Activated CD4-positive, alpha-beta T cell treated with anti-CD3 and anti-CD28 coated beads, Interleukin-2, Interleukin-4, amounts not matched to agents 100 ng/mL and 50 ng/mL, durations not matched to agents 16 hours and 8 hours (primary cell): ENCODE data around the gene HNRNPAB.

Experiments
- DNase-seq: peaks from one replicate; pipeline ENCODE4 v3.0.0-alpha.2; 2020; ENCODE audit warnings: low spot score

The HNRNPAB gene

DNA sequence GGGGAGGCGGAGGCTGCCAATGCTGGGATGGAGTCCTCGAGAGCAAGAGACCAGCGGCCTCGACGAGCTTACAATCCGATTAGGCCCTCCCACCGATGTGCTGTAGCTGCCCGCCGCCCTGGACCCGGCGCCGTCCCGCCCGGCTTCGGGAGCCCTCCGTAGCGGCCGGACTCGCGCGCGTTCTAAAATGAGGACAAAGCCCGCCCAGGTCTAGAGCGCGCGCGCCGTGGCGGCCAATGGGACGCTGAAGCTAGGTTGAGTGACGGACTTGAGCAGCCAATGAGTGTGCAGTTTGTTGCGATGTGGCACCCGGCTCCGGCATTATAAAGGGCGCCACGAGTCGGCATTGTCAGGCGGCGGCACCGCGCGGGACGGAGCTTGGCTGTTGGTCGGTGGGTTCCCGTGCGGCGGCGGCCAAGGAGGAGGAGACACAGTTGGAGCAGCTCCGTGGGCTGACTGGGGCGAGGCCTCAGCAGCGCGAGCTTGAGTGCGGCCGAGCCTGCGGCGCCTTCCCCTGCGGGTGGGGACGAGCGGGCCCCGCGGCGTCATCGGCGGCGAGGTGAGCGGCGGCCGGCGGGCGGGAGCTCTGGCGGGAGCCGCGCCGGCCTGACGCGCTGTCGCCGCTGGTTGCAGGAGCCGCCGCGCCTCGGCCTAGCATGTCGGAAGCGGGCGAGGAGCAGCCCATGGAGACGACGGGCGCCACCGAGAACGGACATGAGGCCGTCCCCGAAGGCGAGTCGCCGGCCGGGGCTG lies at the start of gene HNRNPAB:
Gene HNRNPAB, plus strand, starts transcription at position 352 of the 753 bp plus-strand sequence. Its CDS starts 305 bp downstream, at position 657.
- DNase-seq: peak; percentile 96

DNA sequence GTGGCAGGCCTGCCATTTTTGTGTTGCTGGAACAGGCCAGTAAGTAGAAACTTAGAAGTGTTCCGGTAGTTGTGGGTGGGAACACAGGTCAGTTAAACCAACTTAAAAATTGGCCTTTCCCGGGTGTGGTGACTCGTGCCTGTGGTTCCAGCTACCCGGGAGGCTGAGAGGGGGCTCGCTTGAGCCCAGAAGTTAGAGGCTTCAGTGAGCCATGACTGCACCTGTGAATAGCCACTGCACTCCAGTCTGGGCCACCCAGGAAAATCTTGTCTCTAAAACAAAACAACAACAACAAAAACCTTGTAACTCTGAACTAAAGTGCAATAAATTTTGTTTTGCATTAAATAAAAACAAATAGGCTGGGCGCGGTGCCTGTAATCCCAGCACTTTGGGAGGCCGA lies 49.3 kb upstream of the HNRNPAB start:
- DNase-seq: no peak

- no peak for DNase-seq
These were observed 44.2 kb upstream of the HNRNPAB start for GRCh38 chr5:178160176-178160575.

GRCh38 chr5:178162481-178162880 lies 41.9 kb upstream of the HNRNPAB start:
- no peak for DNase-seq

DNA sequence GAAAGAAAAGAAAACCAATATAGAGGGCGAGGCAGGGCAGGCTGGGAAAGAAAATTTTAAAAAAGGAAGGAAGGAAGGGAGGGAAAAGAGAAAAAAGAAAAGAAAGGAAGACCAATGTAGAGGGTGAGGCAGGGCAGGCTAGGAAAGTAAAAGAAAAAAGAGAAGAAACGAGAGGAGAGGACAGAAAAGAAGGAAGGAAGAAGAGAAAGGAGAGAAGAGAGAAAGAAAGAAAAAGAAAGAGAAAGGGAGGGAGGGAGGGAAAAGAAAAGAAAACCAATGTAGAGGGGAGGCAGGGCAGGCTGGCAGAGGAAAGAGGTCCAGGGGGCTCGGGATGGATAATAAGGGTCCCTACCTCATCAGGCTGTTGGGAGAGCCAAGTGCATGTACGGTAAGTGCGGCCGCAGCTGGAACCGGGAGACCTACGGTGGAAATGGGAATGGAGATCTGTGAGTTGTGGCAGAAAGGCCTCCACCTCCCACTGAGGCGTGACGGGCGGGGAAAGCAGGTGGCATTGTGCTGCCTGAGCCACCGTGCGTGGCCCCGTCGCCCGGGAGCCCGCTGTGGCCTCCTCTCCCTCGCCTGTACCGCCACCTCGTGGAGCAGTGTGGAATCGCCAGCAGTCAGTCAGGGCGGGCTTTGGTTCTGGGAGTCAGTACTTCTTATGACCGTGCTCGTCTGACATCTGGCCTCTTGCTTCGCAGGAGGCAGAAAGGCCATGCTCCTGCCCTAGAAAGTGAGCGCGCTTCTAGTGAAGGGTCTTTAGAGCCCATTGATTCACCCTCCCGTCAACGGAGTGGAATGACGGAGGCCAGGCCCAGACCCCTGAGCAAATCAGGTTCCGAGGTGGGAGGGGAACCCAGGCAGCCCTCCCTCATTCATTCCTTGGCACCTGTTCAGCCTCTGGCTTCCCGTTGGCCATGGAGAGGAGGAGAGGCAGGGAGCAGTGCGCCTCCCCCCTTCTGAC lies 40.3 kb upstream of the HNRNPAB start:
- peak; percentile 92 for DNase-seq

- no peak for DNase-seq
These were observed 38.8 kb upstream of the HNRNPAB start for GRCh38 chr5:178165581-178165980.

DNA sequence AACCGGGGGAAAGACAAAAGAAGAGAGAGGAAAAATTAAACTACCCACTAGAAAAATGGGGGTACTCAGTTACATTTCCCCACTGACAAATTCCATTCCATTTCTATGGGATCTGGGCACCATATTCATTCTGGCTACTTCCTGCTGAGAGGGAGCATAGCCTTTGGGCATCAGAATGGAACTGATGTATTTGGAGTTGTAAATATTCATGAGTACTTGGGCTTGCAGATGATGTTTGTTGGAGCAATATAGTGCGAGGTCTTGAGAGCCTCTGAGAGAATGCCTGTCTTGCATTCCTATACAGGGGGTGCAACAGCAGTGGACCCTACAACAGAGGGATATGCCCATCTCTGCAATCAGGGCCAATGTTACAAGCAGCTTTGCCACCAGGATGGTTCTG lies 33.9 kb upstream of the HNRNPAB start:
- no peak for DNase-seq

DNA sequence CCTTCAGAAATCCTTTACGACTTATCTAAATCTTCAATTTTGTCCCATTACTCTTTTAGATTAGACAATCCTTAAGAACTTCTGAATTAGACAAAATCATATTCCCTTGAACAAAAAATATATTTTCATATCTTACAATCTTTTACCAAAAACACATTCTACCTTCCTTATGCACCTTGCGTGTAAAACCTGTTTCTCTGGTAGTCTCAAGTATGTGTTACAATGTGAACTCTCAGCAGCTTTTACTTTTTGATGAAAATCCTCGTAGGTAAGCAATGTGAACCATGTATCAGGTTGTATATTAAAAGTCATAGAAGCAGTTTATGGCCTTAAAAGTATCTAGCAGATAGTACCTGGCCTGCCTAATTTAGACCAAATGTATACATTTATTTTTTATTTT lies 29.9 kb upstream of the HNRNPAB start:
- DNase-seq: no peak

GRCh38 chr5:178176791-178177190 lies 27.5 kb upstream of the HNRNPAB start:
- no peak for DNase-seq

GRCh38 chr5:178177569-178177968 lies 26.8 kb upstream of the HNRNPAB start:
- no peak for DNase-seq

- no peak for DNase-seq
These were observed 24.0 kb upstream of the HNRNPAB start for GRCh38 chr5:178180141-178180863.

DNA sequence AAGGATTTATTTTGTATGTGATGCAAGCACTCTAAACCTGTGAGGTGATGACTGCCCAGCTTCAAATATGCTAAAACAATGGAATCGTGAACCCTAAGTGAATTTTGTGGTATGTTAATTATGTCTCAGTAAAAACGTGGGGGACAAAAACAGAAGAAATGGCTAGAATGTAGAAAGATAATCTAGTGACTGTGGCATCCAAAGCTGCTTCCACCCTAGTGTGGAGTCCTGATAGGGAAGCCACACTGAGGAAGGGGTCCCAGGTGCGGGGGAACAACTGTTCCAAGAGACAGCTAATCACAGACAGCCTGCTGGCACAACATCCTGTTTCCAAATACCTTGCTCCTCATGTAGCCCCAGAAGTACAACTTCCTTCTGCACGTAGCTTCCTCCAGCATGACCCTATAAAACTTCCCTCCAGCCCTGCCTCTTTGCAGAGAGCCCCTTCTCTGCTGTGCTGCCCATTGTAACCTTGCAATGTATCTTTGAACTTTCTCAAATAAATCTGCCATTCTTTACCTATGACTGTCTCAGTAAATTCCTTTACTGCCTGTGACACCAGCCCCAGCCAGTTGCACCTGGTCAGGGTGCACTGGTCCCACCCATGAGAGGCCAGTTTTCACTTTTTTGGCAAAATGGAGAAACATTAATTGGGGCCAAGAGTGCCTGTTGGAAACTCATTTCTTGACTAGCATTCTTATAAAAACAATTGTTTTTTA lies 22.0 kb upstream of the HNRNPAB start:
- no peak for DNase-seq

- DNase-seq: no peak
These were observed 17.9 kb upstream of the HNRNPAB start for GRCh38 chr5:178186427-178186826.

- no peak for DNase-seq
These were observed 17.3 kb upstream of the HNRNPAB start, which contains the start of gene GMCL2 for GRCh38 chr5:178187014-178187413. TSS of gene GMCL2 (minus strand) at chr5:178187371. CDS start at chr5:178187299, 72 bp downstream.

- no peak for DNase-seq
These were observed 14.9 kb upstream of the HNRNPAB start for GRCh38 chr5:178189433-178189832.

DNA sequence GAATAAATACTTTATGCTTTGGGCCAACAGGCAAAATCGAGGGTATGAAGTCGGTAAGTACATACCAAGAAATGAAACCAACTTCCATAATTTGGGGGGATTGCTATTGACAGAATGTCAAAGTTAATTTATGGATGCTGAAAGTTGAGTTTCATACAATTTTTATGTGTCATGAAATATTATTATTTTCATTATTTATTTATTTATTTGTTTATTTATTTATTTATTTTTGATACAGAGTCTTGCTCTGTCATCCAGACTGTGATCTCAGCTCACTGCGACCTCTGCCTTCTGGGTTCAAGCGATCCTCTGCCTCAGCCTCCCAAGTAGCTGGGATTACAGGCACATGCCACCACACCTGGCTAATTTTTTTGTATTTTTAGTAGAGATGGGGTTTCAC lies 12.7 kb upstream of the HNRNPAB start:
- DNase-seq: no peak

- no peak for DNase-seq
These were observed 12.1 kb upstream of the HNRNPAB start for GRCh38 chr5:178192244-178192643.

DNA sequence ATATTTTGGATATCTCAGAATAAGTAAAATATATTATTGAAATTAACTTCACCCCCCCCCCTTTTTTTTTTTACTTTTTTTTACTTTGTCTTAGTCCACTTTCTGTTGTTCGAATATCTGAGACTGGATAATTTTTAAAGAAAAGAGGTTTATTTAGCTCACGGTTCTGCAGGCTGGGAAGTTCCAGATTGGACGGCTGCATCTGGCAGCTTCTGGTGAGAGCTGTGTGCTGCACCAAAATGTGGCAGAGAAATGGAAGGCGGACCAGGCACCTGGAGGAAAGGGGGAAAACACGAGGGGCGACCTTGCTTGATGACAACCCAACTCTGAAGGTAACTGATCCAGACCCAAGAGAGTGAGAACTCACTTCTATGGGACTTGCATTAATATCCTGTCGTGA lies 11.5 kb upstream of the HNRNPAB start:
- no peak for DNase-seq

GRCh38 chr5:178193251-178193809 lies 11.0 kb upstream of the HNRNPAB start:
- no peak for DNase-seq

DNA sequence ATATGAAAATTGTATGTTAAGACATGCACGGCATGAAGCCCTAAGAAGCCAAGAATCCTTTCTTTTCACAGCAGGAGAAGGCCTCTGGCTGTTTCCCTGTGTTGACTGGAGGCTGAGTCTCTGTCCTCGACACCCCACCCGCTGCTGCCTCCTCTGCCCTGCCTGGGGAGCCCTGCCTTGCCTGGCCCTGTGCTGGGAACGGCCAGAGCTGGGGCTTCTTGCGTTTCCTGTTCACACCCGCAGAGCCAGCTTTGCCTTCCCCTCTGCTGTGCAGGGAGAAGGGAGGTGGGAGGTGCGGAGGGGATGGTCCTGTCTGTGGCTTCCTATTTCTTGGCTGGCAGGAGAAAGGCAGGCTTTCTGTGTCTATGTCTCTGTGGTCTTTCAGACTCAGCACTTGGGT lies 10.3 kb upstream of the HNRNPAB start:
- no peak for DNase-seq

- no peak for DNase-seq
These were observed 8.0 kb upstream of the HNRNPAB start for GRCh38 chr5:178196281-178196812.
